KBM-7 (cell line): ENCODE results near the gene FKRP.
"Not testable (repeated sequence)": the region's sequence is repeated elsewhere in the genome, so short reads cannot be mapped to it uniquely, and the experiment has no call there.

Source experiments
- DNase-seq: peaks from one replicate; pipeline ENCODE4 v3.0.0-alpha.2; 2015
- in situ Hi-C: fragments of 300-500 bp; cut with MboI; formaldehyde crosslinking; loops from 2 replicates; pipeline ENCODE4 v1.14.3; 2020; ENCODE audit warnings: low sequenced_read_pairs, low pct_unique_long_range_greater_than_20kb, mixed read lengths

FKRP gene

DNA sequence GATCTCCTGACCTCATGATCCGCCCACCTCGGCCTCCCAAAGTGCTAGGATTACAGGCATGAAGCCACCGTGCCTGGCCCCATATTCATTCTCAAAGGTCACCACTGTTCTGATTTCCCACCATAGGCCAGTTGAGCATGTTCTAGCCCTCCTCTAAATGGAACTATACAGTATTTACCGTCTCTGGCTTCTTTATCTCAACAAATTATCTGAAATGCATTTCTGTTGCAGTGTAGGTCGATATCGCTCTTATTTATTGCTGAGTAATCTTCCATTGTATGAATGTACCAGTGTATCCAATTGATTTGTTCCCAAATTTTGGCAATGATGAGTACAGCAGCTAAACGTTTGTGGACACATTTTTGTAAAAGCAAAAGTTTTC is 27.2 kb downstream of the FKRP start:
- in situ Hi-C loops, result no loop called here
- no peak for DNase-seq

DNA sequence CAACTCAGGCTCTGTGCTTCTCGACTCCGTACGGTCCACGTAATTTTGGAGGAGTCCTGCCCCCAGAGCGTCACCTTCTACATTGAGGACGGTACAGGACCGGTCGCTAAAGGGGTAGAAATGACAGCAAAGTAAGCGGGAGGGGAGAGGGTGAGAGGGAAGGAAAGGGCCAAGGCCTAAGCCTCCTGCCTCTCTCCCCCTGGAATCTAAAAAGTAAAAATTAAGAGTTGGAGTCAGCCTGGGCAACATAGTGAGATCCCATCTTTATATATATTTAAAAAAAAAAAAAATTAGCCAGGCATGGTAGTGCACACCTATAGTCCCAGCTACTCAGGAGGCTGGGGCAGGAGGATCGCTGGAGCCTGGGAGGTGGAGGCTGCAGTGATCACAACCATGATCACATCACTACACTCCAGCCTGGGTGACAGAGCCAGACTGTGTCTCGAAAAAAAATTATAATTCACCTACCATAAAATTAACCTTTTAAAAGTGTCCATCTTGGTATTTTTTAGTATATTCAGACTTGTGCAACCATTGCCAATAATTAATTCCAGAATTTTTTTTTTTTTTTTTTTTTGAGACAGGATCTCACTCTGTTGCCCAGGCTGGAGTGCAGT is 29.9 kb downstream of the FKRP start:
- no peak for DNase-seq
- in situ Hi-C loops, result no loop called here

DNA sequence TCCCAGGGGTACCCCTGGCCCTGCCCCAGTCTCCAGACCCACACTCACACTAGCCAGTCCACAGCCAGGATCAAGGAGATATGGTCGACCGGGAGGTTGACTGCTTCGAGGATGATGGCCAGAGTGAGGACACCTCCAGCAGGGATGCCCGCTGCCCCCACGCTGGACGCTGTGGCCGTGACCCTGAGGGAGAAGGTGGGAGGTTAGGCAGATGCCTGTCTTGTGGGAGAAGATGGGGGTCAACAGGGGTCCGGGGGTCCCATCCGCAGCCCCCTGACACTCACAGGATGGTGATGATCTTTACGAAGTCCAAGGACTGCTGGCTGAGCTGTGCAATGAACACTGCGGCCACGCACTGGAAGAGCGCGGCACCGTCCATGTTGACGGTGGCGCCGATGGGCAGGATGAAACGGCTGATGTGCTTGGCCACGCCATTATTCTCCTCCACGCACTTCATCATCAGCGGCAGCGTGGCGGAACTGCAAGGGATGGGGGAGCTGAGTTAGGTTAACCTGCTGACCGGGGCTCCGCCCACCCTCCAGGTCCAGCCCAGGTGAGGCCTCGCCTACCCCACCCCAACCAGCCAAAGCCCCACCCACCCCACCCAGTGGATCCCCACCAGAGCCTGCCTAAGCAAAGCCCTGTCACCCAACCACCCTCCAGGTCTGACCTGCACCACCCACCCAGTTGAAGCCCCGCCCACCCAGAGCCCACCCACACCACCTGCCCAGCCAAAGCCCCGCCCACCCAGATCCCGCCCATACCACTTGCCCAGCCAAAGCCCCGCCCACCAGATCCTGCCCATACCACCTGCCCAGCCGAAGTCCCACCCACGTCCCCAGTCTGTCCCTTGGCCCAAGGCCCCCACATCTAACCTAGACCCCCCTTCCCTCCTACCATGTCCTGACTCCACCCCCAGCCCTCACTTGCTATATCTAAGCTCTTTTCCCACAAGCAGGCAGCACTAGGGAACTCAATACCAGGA is 31.4 kb downstream of the FKRP start:
- in situ Hi-C loops, result no loop called here
- DNase-seq, result no peak

DNA sequence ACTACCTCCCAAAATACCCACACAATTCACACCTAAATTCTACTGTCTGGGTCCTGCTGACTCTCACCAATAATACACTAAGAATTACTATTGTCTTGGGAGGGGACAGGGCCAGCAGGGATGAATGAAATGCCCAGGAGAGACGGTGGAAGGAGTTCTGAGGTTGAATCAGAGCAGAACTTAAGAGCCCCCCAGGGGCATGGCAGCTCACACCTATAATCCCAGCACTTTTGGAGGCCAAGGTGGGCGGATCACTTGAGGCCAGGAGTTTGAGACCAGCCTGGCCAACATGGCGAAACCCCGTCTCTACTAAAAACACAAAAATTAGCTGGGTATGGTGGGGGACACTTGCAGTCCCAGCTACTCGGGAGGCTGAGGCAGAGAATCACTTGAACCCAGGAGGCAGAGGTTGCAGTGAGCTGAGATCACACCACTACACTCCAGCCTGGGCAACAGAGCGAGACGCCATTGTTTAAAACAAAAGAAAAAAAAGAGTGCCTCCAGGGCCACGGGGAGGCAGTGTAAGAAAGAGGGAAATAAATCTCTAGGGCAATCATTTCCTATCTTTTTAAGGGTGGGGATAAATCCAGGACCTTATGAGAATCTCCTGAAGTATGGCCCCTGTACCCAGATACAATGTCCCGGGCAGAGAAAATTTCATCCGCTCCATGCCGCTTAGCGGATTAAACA is 32.2 kb downstream of the FKRP start:
- DNase-seq, in situ Hi-C loops: not testable (repeated sequence)

DNA sequence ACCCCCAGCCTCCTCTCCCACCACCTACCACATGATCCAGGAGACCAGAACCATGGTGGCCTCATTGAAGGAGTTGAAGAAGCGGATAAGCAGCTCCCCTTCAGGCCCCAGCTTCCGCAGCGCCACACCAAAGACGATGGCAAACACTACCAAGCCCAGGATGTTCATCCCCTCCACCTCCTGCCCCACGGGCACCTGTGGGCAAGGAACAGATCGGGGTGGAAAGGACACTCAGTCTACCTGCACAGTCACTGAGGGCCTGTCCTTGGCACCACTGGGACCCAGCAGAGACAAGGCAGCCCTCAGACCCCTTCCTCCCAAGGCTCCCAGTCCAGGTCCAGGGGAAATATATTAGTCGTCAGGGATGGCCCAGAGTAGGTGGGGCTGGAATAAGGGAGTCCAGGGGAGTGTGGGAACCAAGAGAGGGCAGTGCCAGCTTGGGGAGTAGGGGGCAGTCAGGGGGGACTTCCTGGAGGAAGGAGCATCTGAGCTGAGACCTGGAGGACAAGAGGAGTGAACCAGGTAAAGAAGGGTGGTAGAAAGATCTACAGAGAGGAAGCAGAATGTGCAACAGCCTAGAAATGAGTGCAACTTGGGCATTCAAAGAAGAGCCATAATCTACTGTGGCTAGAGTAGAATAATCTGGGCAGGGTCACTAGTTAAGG is 36.6 kb downstream of the FKRP start:
- no peak for DNase-seq
- in situ Hi-C loops, result no loop called here

DNA sequence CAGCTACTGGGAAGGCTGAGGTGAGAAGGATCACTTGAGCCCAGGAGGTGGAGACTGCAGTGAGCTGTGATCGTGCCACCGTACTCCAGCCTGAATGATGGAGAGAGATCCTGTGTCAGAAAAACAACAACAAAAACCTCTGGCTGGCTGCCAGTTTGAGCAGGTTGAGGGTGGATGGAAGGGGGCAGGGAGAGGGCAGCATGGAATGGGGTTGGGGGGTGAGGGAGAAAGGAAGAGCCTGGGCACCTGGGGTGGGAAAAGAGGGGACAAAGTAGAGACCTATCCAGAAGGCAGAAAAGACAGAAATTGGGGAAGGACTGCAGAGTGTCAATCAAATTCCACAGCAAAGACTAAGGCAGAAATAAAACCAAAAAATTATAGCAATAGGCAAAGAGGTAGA is 37.8 kb downstream of the FKRP start:
- no peak for DNase-seq
- in situ Hi-C loops, result no loop called here

DNA sequence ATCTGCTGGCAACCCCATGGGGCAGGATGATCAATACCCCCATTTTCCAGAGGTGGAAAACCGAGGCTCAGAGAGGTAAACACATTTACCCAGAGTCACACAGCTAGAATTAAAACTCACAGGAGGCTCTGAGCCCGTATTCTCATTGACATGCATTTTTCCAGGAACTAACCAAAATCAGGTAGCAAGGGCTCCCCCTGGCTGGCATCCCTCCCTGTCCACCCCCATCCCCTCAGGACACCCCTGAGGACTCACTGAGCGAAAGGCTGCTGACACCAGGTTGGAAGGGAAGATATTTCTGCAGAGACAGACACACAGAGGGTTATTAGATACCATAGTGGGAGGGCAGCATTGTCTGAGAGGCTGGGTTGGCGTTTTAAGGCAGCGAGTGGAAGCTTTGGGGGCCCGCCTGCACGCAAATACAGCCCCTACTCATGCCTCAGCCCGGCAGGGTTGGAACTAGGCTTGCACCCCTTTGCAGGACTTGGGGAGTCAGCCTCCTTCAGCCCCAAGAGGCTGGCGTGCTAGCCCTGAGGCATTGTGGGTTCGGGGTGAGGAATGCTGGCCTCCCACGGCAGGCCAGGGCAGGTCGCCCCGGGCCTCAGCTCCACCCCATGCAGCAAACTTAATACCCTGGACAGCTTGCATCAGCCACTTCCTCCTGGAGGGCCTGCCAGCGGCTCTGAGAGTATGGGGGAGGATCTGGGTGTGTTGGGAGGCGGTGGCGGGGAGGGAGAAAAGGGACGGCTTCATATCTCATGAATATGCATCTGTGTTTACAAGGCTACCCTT is 38.6 kb downstream of the FKRP start:
- in situ Hi-C loops, result no loop called here
- peak; percentile 96 for DNase-seq

DNA sequence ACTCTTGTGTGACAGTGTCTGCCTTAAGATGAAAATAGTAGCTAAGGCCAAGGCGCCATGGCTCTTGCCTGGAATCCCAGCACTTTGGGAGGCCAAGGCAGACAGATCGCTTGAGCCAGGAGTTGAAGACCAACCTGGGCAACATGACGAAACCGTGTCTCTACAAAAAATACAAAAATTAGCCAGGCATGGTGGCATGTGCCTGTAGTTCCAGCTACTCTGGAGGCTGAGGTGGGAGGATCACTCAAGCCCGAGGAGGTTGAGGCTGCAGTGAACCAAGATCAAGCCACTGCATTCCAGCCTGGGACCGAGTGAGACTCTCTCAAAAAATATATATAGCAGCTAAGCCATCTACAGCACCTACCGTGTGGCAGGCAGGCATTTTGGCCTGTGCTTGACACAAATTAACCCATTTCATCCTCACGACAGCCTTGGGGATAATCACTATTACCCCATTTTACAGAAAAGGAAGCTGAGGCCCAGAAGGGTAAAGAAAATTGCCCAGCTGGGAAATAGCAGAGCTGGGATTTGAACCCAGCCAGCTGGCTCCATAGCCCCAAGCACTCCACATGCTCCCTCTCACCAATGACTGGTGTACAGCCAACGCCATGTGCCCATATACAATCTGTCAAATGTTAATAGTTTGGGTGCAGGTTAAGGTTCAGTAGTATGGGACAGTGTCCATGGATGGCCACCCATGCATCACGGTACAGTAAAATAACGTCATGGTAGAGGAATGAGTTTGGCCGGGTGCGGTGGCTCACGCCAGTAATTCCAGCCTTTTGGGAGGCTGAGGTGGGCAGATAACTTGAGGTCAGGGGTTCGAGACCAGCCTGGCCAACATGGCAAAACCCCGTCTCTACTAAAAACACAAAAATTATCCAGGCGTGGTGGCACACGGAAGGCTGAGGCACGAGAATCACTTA is 39.5 kb downstream of the FKRP start:
- no peak for DNase-seq
- in situ Hi-C loops, result no loop called here

DNA sequence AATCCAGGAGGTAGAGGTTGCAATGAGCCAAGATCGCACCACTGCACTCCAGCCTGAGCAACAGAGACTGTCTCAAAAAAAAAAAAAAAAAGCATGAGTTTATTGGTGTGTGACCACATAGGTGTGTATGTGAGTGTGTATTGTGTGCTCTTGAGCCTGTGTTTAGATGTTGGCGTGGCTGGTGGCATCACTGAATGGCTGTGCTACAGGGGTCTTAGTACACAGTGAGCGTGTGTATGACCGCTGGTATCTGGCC is 40.1 kb downstream of the FKRP start:
- in situ Hi-C loops, result no loop called here
- DNase-seq, result no peak

DNA sequence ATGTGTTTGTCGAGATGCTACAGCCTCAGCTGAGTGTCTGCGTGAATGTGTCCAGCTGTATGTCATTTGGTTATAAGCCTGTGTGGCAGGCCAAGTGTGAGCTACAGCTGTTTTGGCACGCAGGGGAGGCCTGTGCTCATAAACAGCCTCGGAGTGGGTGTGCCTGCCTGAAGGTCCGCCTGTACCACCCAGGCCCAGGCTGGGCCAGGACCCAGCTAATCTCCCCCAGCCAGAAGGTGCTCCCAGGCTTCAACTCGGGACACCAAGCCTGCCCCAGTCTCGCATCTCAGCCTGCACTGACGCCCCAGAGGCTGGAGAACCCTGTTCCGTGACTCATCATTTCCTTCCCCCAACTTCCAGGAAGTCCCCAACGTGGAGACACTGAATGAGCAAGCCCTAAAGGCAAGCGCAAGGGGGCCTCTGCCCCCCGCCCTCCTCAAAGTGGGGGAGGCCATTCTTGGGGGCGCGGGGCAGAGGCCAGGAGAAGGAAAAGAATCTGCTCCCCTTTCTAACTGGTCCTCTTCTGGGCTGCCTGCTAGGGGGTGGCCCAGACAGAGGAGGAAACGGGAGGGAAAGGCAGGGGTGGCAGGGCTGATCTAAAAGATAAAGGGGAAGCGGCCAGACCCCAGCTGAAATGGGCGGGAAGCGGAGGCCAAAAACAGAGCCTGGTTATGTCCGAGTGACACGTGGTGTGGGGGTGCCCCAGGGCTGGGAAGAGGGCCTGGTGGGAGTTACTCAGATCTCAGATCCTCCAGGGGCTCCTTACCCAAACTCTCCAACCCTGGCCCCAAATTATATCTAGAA is 40.6 kb downstream of the FKRP start:
- peak; percentile 94 for DNase-seq
- in situ Hi-C loops, result no loop called here

DNA sequence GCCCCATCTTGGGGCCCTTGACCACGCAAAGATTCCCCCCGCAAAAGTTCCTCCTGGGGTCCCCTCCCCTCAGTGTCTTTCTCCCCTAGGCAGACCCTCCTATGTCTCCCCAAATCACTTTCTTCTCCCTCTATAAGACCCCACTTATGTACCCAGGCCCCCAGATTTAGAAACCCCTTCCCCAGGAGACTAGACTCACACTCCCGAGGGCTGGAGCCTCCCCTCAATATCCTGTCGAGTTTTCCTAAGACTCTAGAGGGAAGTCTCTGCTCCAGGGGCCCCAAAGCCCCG is 41.1 kb downstream of the FKRP start:
- DNase-seq, result no peak
- in situ Hi-C loops, result no loop called here

DNA sequence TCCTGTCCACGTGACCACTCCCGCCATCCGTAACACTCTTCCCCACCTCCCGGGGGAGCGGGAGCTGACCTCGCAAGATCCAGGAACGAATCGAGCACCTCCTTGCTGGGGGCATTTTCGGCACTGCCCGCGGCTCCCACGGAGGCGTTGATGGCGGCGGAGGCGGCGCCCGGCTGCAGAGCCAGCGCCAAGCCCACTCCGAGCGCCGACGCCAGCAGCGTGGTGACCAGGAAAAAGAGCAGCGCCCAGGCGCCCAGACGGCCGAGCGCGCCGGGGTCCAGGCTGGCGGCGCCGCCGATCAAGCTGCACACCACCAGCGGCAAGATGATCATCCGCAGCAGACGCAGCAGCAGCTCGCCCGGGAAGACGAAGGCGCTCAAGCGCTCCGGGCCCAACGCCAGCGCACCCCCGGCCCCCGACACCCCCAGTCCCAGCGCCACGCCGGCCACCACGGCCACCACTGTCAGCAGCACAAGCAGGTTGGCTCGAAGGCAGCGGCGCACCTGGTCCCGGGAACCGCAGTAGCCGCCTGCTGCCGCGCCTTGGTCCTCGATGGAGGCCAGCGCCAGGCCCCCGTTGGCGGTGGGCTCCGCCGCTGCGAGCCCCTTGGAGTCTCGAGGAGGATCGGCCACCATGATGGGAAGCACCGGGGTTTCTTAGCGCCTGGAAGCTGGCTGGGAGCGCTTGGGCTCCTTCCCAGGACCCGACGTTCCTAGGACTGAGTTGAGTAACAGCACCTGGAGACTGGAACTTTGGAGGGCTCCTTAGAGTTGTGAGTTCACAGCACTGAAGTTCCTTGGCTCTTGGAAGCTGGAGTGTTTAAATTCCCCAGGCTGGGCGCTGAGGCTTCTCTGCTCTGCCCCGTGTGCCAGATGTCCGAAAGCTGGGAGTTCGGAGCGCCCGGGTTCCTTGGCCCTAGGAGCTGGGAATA is 41.7 kb downstream of the FKRP start:
- in situ Hi-C loops, result no loop called here
- peak; percentile 57 for DNase-seq

DNA sequence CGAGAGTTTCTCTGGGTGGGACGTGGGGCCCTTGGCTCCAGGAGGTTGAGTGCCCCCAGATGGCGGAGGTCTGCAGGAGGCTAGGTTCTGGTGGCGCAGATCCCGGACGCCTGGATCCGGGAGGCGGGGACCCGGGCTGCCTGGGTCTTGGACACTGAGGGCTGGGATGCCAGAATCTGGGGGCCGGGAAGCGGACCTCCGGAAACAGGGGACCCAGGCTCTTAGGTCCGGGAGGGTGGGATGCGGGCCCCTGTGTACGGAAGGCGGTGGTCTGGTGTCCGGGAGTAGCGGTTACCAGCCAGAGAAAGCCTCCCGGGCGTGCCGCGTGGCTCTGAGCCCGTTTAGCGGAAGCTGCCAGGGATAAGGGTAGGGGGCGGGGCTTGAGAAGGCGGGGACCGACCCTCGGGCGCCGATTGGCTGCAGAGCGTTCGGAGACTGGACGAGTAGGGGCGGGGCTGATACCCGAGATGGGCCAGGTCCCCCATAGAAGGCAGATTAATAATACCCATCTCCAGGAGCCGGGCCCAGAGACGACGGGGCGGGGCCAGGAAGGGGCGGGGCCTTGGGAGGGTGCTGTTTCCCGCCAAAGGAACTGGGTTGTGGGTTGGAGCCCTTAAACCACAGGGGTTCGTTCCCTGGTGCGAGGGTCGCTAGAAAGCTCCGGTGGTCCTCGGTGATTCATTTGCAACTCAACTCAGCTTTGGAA is 42.6 kb downstream of the FKRP start, which contains the start of gene SLC1A5:
Gene SLC1A5, minus strand, starts transcription at position 333 of the 706 bp plus-strand sequence. CDS start 629 bp downstream, outside the sequence.
- in situ Hi-C loops, result no loop called here

DNA sequence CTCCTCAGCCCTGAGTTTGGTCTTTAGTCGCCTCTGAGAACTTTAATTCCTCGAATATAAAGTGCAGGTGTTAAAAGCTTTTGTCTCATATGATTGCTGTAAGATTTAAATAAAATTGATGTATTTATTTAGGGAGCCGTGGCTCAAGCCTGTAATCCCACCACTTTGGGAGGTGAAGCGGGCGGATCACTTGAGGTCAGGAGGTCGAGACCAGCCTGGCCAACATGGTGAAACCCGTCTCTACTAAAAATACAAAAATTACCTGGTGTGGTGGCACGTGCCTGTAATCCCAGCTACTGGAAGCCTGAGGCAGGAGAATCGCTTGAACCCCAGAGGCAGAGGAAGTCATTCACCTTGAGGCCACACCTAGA is 43.1 kb downstream of the FKRP start:
- in situ Hi-C loops, result no loop called here
- no peak for DNase-seq

More for the DNA sequence above, 42.6 kb downstream of the FKRP start, which contains the start of gene SLC1A5:
- peak; percentile 98 for DNase-seq

DNA sequence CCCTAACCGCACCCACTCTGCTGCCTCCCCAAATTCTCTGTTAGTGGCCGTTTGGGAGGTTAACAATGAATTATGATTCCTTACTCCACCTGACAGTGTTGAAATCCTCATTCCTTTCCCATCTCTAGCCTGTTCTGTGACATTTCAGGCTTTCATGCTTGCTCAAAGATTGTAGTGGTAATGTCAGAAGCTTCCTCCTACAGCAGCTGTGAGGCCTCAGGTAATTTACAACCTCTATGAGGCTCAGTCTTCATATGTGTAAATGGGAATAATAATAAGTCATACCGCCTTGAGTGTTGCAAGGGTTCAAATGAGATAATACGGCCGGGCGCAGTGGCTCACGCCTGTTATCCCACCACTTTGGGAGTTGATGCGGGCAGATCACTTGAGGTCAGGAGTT is 43.5 kb downstream of the FKRP start:
- in situ Hi-C loops, result no loop called here
- DNase-seq, result no peak

DNA sequence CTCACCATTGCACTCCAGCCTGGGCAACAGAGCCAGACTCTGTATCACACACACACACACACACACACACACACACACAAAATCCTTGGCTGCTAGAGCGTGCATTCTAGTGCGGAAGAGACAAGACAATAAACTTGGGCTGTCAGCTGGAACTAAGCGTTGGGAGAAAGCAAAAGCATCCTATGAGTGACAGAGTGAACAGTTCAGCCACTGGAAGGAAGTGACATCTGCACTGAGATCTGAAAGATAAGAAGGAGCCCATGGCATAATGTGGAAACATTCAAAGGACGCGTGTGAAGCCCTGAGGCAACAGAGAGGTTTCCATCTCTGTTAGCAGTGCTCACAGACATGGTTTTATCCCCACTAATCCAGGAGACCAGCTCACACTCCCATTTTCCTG is 46.1 kb downstream of the FKRP start:
- in situ Hi-C loops, result no loop called here
- peak; percentile 92 for DNase-seq
